ENCODE results near the gene PLA2G2A.
"Not testable (repeated sequence)": the region's sequence is repeated elsewhere in the genome, so short reads cannot be mapped to it uniquely, and the experiment has no call there.

The PLA2G2A gene

DNA sequence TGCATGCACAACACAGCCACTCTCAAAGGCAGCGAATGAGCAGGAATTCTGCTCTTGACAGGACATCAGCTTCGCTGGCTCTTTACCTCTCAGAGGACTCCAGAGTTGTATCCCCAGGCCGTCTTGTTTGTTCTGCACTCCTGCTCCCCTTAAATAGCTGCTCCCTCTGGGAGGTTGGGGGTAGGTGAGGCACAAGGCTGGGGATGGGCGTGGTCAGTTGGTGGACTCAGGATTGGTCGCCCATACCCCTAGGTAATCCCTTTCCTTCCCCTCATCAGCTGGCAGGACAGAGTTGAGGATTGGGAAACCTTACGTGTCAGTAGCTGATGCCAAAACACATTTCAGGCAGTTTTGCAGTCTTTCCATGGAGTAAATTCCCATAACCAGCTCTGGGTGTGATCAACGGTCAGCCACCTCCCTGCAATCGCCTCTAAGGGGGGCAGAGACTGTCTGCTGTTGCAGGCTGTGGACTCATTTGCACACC is at the start of gene PLA2G2A:
PLA2G2A (minus strand) TSS at position 125 of the 484 bp plus-strand sequence. CDS start 845 bp downstream, outside the sequence.
- no peak for DNase-seq (ENCODE audit: low read depth)

- DNase-seq (ENCODE audit: low read depth): no peak
Observed at GRCh38 chr1:20028726-20029125, 49.3 kb upstream of the PLA2G2A start.

DNA sequence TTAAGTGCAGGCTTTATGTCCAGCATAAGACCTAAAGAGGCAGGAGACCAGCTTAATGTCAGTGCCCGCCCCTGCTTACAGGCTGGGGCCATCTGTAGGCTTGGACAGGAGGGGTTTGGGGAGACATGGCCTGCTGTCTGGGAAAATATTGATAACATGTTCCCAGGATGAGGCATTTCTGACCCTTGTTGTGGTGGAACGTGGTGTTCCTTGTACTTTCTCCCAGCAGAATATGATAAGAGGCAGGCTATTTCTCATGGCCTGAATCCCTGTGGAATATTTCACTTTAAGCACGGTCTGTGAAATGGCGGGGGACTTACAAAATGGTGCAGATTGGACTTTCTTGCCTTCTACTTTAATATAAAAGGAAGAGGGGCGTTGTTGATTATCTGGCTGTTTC is 48.7 kb upstream of the PLA2G2A start:
- no peak for DNase-seq (ENCODE audit: low read depth)

GRCh38 chr1:20017741-20018140 is 38.3 kb upstream of the PLA2G2A start:
- DNase-seq (ENCODE audit: low read depth): no peak

DNA sequence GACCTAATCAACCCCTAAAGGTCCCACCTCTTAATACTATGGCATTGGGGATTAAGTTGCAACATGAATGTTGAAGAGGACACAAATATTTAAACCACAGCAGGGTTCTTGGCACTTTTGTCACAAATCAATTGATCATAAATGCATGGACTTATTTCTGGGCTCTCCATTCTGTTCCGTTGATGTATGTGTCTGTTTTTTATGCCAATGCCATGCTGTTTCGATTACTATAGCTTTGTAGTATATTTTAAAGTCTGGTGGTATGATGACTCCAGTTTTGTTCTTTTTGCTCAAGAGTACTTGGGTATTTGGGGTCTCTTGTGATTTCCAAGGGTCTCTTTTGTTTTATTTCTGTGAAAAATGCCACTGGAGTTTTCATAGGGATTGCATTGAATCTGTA is 34.7 kb upstream of the PLA2G2A start:
- DNase-seq (ENCODE audit: low read depth): no peak

DNA sequence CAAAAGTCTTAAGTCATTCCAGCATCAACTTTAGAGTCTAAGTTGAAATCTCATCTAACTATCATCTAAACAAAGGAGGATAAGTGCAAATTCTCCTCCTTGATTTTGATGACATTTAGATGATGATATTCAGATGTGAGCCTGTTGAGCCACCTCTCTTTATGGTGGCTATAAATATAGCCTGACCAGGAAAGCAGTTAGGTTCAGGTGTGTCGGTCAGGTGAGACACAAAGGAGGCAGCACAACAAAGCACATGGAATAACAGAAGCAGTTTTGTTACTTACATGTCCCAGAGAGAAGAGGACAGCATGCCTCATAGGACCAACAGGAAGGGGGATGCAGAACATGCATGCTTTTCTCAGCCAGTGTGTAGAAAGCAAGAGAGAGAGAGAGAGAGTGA is 30.6 kb upstream of the PLA2G2A start:
- no peak for DNase-seq (ENCODE audit: low read depth)

GRCh38 chr1:20009212-20009611 is 29.8 kb upstream of the PLA2G2A start:
- DNase-seq (ENCODE audit: low read depth): no peak

DNA sequence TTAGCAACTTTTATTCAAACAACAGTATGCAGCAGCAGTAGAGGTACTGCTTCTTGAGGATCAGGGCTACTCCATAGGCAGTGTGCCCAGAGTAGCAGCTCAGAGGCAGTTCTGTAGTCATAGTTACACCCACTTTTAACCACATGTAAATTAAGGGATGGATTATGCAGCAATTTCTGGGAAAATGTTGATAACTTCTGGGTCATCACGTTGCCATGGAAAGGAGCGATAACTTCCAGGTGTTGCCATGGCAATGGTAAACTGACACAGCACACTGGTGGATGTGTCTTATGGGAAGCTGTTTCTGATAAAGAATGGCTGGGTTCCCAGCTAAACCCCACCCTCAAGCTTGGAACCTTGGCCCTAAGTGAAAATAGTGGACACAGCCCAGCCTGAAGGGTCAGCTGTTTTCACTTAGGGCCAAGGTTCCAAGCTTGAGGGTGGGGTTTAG is 29.0 kb upstream of the PLA2G2A start:
- peak; percentile 5 for DNase-seq (ENCODE audit: low read depth)

DNA sequence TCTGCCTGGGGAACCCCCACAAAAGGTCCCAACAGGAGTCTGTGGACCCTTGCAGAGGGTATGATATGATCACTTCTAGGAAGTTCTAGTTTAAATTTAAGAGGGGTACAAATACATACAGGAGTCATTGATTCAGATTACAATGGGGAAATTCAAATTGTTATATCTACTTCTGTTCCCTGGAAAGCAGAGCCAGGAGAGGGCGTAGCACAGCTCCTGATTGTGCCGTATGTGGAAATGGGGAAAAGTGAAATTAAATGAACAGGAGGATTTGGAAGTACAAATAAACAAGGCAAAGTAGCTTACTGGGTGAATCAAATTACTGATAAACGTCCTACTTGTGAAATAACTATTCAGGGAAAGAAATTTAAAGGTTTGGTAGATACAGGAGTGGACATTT is 19.4 kb upstream of the PLA2G2A start:
- DNase-seq (ENCODE audit: low read depth): not testable (repeated sequence)

- DNase-seq (ENCODE audit: low read depth): no peak
Observed at GRCh38 chr1:19990689-19991088, 11.3 kb upstream of the PLA2G2A start.

DNA sequence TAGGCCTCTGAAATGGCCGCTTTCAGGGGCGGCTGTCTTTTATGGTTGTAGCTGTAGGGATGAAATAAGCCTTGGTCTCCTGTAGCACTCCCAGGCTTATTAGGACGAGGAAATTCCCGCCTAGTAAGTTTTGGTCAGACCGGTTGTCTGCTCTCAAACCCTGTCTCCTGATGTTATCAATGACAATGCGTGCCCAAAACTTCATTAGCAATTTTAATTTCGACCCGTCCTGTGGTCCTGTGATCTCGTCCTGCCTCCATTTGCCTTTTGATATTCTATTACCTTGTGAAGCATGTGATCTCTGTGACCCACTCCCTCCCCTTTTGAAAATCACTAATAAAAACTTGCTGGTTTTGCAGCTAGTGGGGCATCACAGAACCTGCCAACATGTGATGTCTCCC is 10.8 kb upstream of the PLA2G2A start:
- not testable (repeated sequence) for DNase-seq (ENCODE audit: low read depth)

DNA sequence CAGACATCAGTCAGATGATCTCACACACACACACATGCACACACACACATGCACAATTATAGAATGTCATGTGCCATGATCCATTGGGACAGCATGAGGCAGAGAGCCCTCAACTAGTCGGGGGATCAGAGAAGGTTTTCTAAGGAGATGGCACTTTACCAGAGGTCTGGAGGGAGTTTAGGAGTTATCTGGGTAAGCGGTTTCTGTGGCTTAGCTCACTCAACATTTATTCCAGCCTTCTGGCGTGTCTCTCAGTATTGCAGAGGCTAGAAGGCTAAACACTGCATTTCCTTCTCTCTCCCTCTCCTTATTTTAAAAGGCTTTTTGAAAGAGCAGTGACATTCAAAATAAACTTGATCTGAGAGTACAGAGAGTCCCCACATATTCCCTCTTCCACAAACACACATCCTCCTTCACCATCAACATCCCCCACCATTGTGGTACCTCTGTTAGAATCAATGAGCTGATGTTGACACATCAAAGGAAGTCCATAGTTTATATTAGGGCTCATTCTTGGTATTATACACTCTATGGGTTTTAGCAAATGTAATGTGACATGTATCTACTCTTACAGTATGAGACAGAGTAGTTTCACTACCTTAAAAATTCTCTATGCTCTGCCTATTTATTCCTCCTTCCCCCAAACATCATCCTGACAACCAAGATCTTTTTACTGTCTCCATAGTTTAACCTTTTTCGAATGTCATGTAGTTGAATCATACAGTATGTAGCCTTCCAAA is 9.0 kb upstream of the PLA2G2A start:
- DNase-seq (ENCODE audit: low read depth): no peak

GRCh38 chr1:19987719-19988118 is 8.3 kb upstream of the PLA2G2A start:
- no peak for DNase-seq (ENCODE audit: low read depth)

DNA sequence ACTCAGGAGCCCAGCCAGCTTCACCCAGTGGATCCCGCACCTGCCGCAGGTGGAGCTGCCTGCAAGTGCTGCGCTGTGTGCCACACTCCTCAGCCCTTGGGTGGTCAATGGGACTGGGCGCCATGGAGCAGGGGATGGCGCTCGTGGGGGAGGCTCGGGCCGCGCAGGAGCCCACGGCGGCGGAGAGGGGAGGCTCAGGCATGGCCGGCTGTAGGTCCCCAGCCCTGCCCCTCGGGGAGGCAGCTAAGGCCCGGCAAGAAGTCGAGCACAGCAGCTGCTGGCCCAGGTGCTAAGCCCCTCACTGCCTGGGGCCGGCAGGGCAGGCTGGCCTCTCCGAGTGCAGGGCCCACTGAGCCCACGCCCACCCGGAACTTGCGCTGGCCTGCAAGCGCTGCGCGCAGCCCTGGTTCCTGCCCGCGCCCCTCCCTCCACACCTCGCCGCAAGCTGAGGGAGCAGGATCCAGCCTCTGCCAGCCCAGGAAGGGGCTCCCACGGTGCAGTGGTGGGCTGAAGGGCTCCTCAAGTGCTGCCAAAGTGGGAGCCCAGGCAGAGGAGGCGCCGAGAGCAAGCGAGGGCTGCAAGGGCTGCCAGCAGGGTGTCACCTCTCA is 5.1 kb upstream of the PLA2G2A start:
- DNase-seq (ENCODE audit: low read depth): not testable (repeated sequence)

GRCh38 chr1:19981507-19982312 is 2.3 kb upstream of the PLA2G2A start:
- no peak for DNase-seq (ENCODE audit: low read depth)

DNA sequence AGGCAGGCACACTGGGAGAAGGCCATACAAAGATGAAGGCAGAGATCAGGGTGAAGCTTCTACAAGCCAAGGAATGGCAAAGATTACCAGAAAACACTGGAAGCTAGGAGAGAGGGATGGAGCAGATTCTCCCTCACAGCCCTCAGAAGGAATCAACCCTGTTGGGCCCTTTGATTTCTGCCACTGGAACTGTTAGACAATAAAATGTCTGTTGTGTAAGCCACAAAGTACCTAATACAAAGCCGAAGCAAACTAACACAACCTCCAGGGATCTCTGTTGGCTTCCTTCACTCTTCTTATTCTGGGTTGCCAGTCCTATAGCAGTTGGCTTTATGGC is 1.7 kb upstream of the PLA2G2A start:
- no peak for DNase-seq (ENCODE audit: low read depth)

- no peak for DNase-seq (ENCODE audit: low read depth)
Observed at GRCh38 chr1:19980314-19980713, 896 bp upstream of the PLA2G2A start.

DNA sequence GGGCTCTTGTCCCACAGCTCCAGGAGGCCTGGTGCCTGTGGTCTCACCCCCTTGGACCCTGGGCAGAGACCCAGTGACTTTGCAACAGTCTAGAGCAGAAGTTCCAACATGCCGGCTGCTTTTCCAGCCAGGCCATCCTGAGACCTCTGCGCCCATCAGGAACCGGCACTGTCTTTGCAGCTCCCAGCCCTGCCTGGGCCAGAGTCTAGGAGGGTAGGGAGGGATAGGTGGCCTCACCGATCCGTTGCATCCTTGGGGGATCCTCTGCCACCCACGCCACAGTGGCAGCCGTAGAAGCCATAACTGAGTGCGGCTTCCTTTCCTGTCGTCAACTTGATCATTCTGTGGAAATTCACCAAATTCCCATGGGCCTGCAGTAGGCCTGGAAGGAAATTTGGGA is 1.3 kb downstream of the PLA2G2A start:
- no peak for DNase-seq (ENCODE audit: low read depth)

- no peak for DNase-seq (ENCODE audit: low read depth)
Observed at GRCh38 chr1:19976317-19977003, 3.0 kb downstream of the PLA2G2A start.

- no peak for DNase-seq (ENCODE audit: low read depth)
Observed at GRCh38 chr1:19975423-19976193, 3.8 kb downstream of the PLA2G2A start.

GRCh38 chr1:19974822-19975416 is 4.5 kb downstream of the PLA2G2A start:
- DNase-seq (ENCODE audit: low read depth): peak; percentile 42

All from fibroblast of gingiva (primary cell).